LoVo (cell line): ENCODE data around the gene CCDC87.
"Not testable (repeated sequence)": the region's sequence is repeated elsewhere in the genome, so short reads cannot be mapped to it uniquely, and the experiment has no call there.

Experiments used
- DNase-seq: peaks from one replicate; pipeline ENCODE4 v3.0.0-alpha.2; 2016; ENCODE audit warnings: low spot score

Gene CCDC87

GRCh38 chr11:66592457-66593302 is at the start of gene CCDC87, which contains the start of gene CCS:
CCDC87 (minus strand) TSS chr11:66593063; CDS start chr11:66593015, 48 bp downstream.
CCS (plus strand) TSS chr11:66593185; CDS start chr11:66593262, 77 bp downstream.
- DNase-seq, result peak; percentile 97

GRCh38 chr11:66641834-66642233 is 49.0 kb upstream of the CCDC87 start:
- DNase-seq, result no peak

GRCh38 chr11:66639814-66640340 is 47.0 kb upstream of the CCDC87 start:
- DNase-seq, result not testable (repeated sequence)

GRCh38 chr11:66639066-66639813 is 46.4 kb upstream of the CCDC87 start:
- peak; percentile 2 for DNase-seq

GRCh38 chr11:66638177-66639065 is 45.6 kb upstream of the CCDC87 start, which contains the start of gene RBM4:
RBM4 (plus strand) TSS chr11:66638703; CDS start chr11:66639712, 1,009 bp downstream.
- DNase-seq, result peak; percentile 100

GRCh38 chr11:66637557-66638176 is 44.8 kb upstream of the CCDC87 start:
- DNase-seq, result peak; percentile 21

- no peak for DNase-seq
Observed at GRCh38 chr11:66636411-66636810, 43.5 kb upstream of the CCDC87 start.

GRCh38 chr11:66632952-66633351 is 40.1 kb upstream of the CCDC87 start:
- no peak for DNase-seq

GRCh38 chr11:66631883-66632282 is 39.0 kb upstream of the CCDC87 start:
- no peak for DNase-seq

GRCh38 chr11:66629356-66629755 is 36.5 kb upstream of the CCDC87 start:
- no peak for DNase-seq

- no peak for DNase-seq
Observed at GRCh38 chr11:66628061-66628603, 35.3 kb upstream of the CCDC87 start.

GRCh38 chr11:66626926-66627325 is 34.1 kb upstream of the CCDC87 start:
- no peak for DNase-seq

- no peak for DNase-seq
Observed at GRCh38 chr11:66626382-66626781, 33.5 kb upstream of the CCDC87 start.

GRCh38 chr11:66625752-66626149 is 32.9 kb upstream of the CCDC87 start:
- DNase-seq, result no peak

GRCh38 chr11:66625041-66625751 is 32.3 kb upstream of the CCDC87 start:
- no peak for DNase-seq

- DNase-seq, result no peak
Observed at GRCh38 chr11:66624450-66624849, 31.6 kb upstream of the CCDC87 start.

GRCh38 chr11:66619080-66619554 is 26.3 kb upstream of the CCDC87 start:
- no peak for DNase-seq

- no peak for DNase-seq
Observed at GRCh38 chr11:66617155-66617834, 24.4 kb upstream of the CCDC87 start.

GRCh38 chr11:66616379-66617154 is 23.7 kb upstream of the CCDC87 start, which contains the start of gene RBM14:
RBM14 (plus strand) TSS chr11:66616630; CDS start chr11:66616721, 91 bp downstream.
- DNase-seq, result peak; percentile 98
